A549 (cell line): ENCODE measurements around the gene MBP. TPM values are rescaled to one million over a fixed set of nuclear protein-coding genes. Genes with fewer than 3 reads are reported as not detected.

Source experiments
- ATAC-seq, 2 experiments: fragments of 200-7000 bp in 1 of 2; fragments of >200 bp in 1 of 2; cut with Nextera tagmentation in 1 of 2; cut with Tn5 transposase in 1 of 2; 3 replicates each; pipeline versions ENCODE4 v1.8.0 to v1.9.1; 2018 to 2020; ENCODE audit warnings: mild to moderate bottlenecking in 1 of 2, moderate library complexity in 1 of 2
- CTCF ChIA-PET: fragments of 300-600 bp; sonication (Branson Sonifier 250); formaldehyde crosslinking; extraction: SDS; loops from one replicate; lab custom pipeline; 2021; ENCODE audit warnings: antibody characterized with exemption, inconsistent platforms; lab: Yijun Ruan, JAX
- POLR2A ChIA-PET: fragments of 350-600 bp; formaldehyde crosslinking; extraction: SDS; loops from one replicate; lab custom pipeline; 2021; ENCODE audit warnings: antibody characterized with exemption, inconsistent platforms; lab: Yijun Ruan, JAX
- DNase-seq, 2 experiments: peaks; one replicate each; pipeline versions ENCODE4 v3.0.0 to v3.0.0-alpha.2; 2011 to 2016; ENCODE audit warnings: low read depth in 1 of 2, low spot score in 1 of 2
- FAIRE-seq: peaks from 2 replicates; lab custom pipeline; 2011; peaks lifted over from hg19 to GRCh38; lab: Jason Lieb, UNC
- H3K27ac ChIP-seq, 2 experiments: fragments of >200 bp; sonication (Bioruptor Twin); formaldehyde crosslinking; 3 replicates each; pipeline ENCODE4 v1.5.1; 2016 to 2017
- H3K4me1 ChIP-seq: fragments of >200 bp; sonication (Bioruptor Twin); formaldehyde crosslinking; 3 replicates; pipeline ENCODE4 v1.6.1; 2016
- H3K4me2 ChIP-seq: fragments of >200 bp; sonication (Bioruptor Twin); formaldehyde crosslinking; 3 replicates; pipeline ENCODE4 v1.6.1; 2016
- H3K4me3 ChIP-seq: fragments of >200 bp; sonication (Bioruptor Twin); formaldehyde crosslinking; 3 replicates; pipeline ENCODE4 v1.5.1; 2016
- H3K9me3 ChIP-seq: fragments of >200 bp; sonication (Bioruptor Twin); formaldehyde crosslinking; 3 replicates; pipeline ENCODE4 v1.6.1; 2016
- BHLHE40 ChIP-seq: IDR thresholded peaks from 2 replicates; pipeline ENCODE4 v1.6.1; 2012; ENCODE audit warnings: low read depth, low read length, inconsistent platforms
- CEBPB ChIP-seq, 2 experiments: fragments of >200 bp in 1 of 2; sonication (Bioruptor Twin) in 1 of 2; formaldehyde crosslinking in 1 of 2; IDR thresholded peaks; 2 replicates each; pipeline ENCODE4 v1.6.1; 2012 to 2016
- CTCF ChIP-seq: fragments of >200 bp; sonication (Bioruptor Twin); formaldehyde crosslinking; IDR thresholded peaks from 3 replicates; pipeline ENCODE4 v1.5.1; 2016
- EHF ChIP-seq: fragments of 250-450 bp; sonication (Bioruptor Pico); IDR thresholded peaks from 2 replicates; pipeline ENCODE4 v1.5.0; 2020; ENCODE audit warnings: mild to moderate bottlenecking
- ESRRA ChIP-seq: fragments of 150-350 bp; IDR thresholded peaks from 2 replicates; pipeline ENCODE4 v1.6.1; 2014; ENCODE audit warnings: mild to moderate bottlenecking, low read length, borderline replicate concordance
- FOSL2 ChIP-seq, 2 experiments: fragments of 450-650 bp in 1 of 2; fragments of >200 bp in 1 of 2; sonication (Bioruptor Twin) in 1 of 2; formaldehyde crosslinking; IDR thresholded peaks; 2 replicates each; pipeline versions ENCODE4 v1.5.0 to v1.6.1; 2016 to 2020; ENCODE audit warnings: mild to moderate bottlenecking in 1 of 2, moderate library complexity in 1 of 2
- HES2 ChIP-seq: fragments of >200 bp; sonication (Bioruptor Twin); formaldehyde crosslinking; IDR thresholded peaks from 2 replicates; pipeline ENCODE4 v1.6.1; 2016
- KDM1A ChIP-seq: fragments of 200-600 bp; sonication (generic); IDR thresholded peaks from 2 replicates; pipeline ENCODE4 v1.6.1; 2016; ENCODE audit warnings: low read depth, mild to moderate bottlenecking
- NFE2L2 ChIP-seq: fragments of 150-350 bp; conservative IDR thresholded peaks from 2 replicates; pipeline ENCODE4 v1.6.1; 2014; ENCODE audit warnings: low read length
- PBX3 ChIP-seq: IDR thresholded peaks from 2 replicates; pipeline ENCODE4 v1.6.1; 2012
- POLR2AphosphoS2 ChIP-seq: conservative IDR thresholded peaks from 2 replicates; pipeline ENCODE4 v1.6.1; 2012; ENCODE audit warnings: low read length, improper control_type of control experiment, inconsistent platforms
- REST ChIP-seq: fragments of 200-600 bp; sonication (generic); IDR thresholded peaks from 2 replicates; pipeline ENCODE4 v1.6.1; 2016; ENCODE audit warnings: antibody characterized with exemption, mild to moderate bottlenecking, moderate library complexity
- RNF2 ChIP-seq: fragments of 200-600 bp; sonication (generic); IDR thresholded peaks from 2 replicates; pipeline ENCODE4 v1.6.1; 2016; ENCODE audit warnings: low read depth, mild to moderate bottlenecking, antibody characterized with exemption, moderate library complexity, borderline replicate concordance
- SMC3 ChIP-seq: fragments of >200 bp; sonication (Bioruptor Twin); formaldehyde crosslinking; IDR thresholded peaks from 3 replicates; pipeline ENCODE4 v1.6.1; 2018; ENCODE audit warnings: inconsistent platforms
- TFCP2L1 ChIP-seq: fragments of 250-450 bp; sonication (Bioruptor Pico); IDR thresholded peaks from 2 replicates; pipeline ENCODE4 v1.5.0; 2021; ENCODE audit warnings: mild to moderate bottlenecking
- USF2 ChIP-seq: fragments of 450-650 bp; IDR thresholded peaks from 2 replicates; pipeline ENCODE4 v1.6.1; 2014; ENCODE audit warnings: antibody characterized with exemption
- ZSCAN20 ChIP-seq: fragments of 250-450 bp; sonication (Bioruptor Pico); IDR thresholded peaks from 2 replicates; pipeline ENCODE4 v1.8.0; 2022; ENCODE audit warnings: mild to moderate bottlenecking, moderate library complexity
- WGBS: methylation state at CpG from one replicate; pipeline ENCODE4 v1.1.6; 2017; ENCODE audit errors: missing lambda C conversion rate; 5-methylcytosine and 5-hydroxymethylcytosine counted together
- polyA plus RNA-seq, 4 experiments: library from polyadenylated mRNA; depleted of rRNA in 3 of 4; stranded (reverse); fragments of >200 nt; fragmentation: RNase III in 1 of 4; extraction: RNeasy Plus Mini Kit Qiagen cat#74134 plus additional on column Dnase treatment in 1 of 4; gene quantifications; 2 replicates in 3 of 4; 3 replicates in 1 of 4; pipeline ENCODE4 v1.2.3, GENCODE V29; 2011 to 2017

MBP gene
- polyA plus RNA-seq, 2 of the 4 experiments (the other 2 are of a cell fraction): 8.6 to 33.1 TPM

- no peak overlapping the region for H3K4me2 ChIP-seq
- CTCF ChIA-PET: interaction anchor here (0.9 to 3.8 kb wide), 2 partner anchors 24 to 253 kb away, joined by 3 to 12 read pairs; no protein-coding TSS in a partner anchor
- no peak overlapping the region for H3K27ac ChIP-seq
- TF ChIP-seq USF2 (no peak), REST (no peak), KDM1A (no peak), TFCP2L1 (CRISPR knock-in tag) (no peak), BHLHE40 (no peak), CEBPB (IDR thresholded peaks at IDR 0.05) (no peak), ZSCAN20 (CRISPR knock-in tag) (no peak)
- no peak for DNase-seq
- WGBS: 82% methylated on average over 13 of the region's 16 CpGs
- ATAC-seq: no peak
- H3K4me1 ChIP-seq: no peaks in the 10 kb centered on the region
- POLR2A ChIA-PET: no interaction called here
- no peak for FAIRE-seq
- no peaks in the 10 kb centered on the region for H3K9me3 ChIP-seq
- H3K4me3 ChIP-seq: no peak overlapping the region
Measured at GRCh38 chr18:76958692-76959341, 173.8 kb downstream of the MBP start.

- FAIRE-seq (no peak), DNase-seq (no peak), ATAC-seq (no peak)
- TF ChIP-seq FOSL2 (IDR thresholded peaks at IDR 0.05) (no peak), FOSL2 (CRISPR knock-in tag; IDR thresholded peaks at IDR 0.05) (no peak), SMC3 (no peak), NFE2L2 (no peak), KDM1A (no peak), EHF (no peak), PBX3 (no peak), RNF2 (no peak), HES2 (no peak), ESRRA (no peak), CTCF (no peak), POLR2AphosphoS2 (no peak)
- Histone ChIP-seq H3K4me2 (no peak overlapping the region), H3K4me3 (no peak overlapping the region), H3K4me1 (no peaks in the 10 kb centered on the region), H3K9me3 (no peaks in the 10 kb centered on the region), H3K27ac (no peak overlapping the region)
- 91% methylated on average over 18 of the region's 18 CpGs for WGBS
- ChIA-PET POLR2A (no interaction called here), CTCF (interaction anchor here (0.9 to 1.2 kb wide), 2 partner anchors 26 to 254 kb away, joined by 3 to 4 read pairs; no protein-coding TSS in a partner anchor)
Measured at GRCh38 chr18:76957384-76958355, 174.9 kb downstream of the MBP start.
